NOMO-1 (cell line): ENCODE data around the gene AP2B1.
"Not testable (repeated sequence)": the region's sequence is repeated elsewhere in the genome, so short reads cannot be mapped to it uniquely, and the experiment has no call there.

Experiments used
- DNase-seq, 2 experiments: peaks; one replicate each; lab custom pipeline; 2025; ENCODE audit not compliant: unreplicated experiment in 2 of 2; lab: John Stamatoyannopoulos, UW

The AP2B1 gene

GRCh38 chr17:35693662-35694061 is 106.5 kb downstream of the AP2B1 start:
- DNase-seq, result no peak

GRCh38 chr17:35694906-35695305 is 107.8 kb downstream of the AP2B1 start:
- DNase-seq, result no peak

- DNase-seq, result no peak
Observed at GRCh38 chr17:35695613-35696012, 108.5 kb downstream of the AP2B1 start.

- DNase-seq, result no peak
Observed at GRCh38 chr17:35698800-35699199, 111.7 kb downstream of the AP2B1 start.

- no peak for DNase-seq
Observed at GRCh38 chr17:35700150-35700549, 113.0 kb downstream of the AP2B1 start.

GRCh38 chr17:35701491-35701890 is 114.4 kb downstream of the AP2B1 start:
- no peak for DNase-seq

- DNase-seq, result not testable (repeated sequence)
Observed at GRCh38 chr17:35703308-35703707, 116.2 kb downstream of the AP2B1 start.

GRCh38 chr17:35705230-35705629 is 118.1 kb downstream of the AP2B1 start:
- DNase-seq, result no peak

GRCh38 chr17:35705705-35706104 is 118.6 kb downstream of the AP2B1 start:
- no peak for DNase-seq

GRCh38 chr17:35708149-35708548 is 121.0 kb downstream of the AP2B1 start:
- DNase-seq, result no peak

- DNase-seq, result no peak
Observed at GRCh38 chr17:35708951-35709350, 121.8 kb downstream of the AP2B1 start.

GRCh38 chr17:35709874-35710273 is 122.8 kb downstream of the AP2B1 start:
- no peak for DNase-seq

GRCh38 chr17:35710950-35711349 is 123.8 kb downstream of the AP2B1 start:
- no peak for DNase-seq

GRCh38 chr17:35713069-35713728 is 126.1 kb downstream of the AP2B1 start:
- DNase-seq, result no peak

- DNase-seq, result no peak
Observed at GRCh38 chr17:35714988-35715387, 127.9 kb downstream of the AP2B1 start.

- no peak for DNase-seq
Observed at GRCh38 chr17:35715416-35715815, 128.3 kb downstream of the AP2B1 start.

GRCh38 chr17:35716173-35716572 is 129.1 kb downstream of the AP2B1 start:
- no peak for DNase-seq

GRCh38 chr17:35716897-35717465 is 129.9 kb downstream of the AP2B1 start:
- no peak for DNase-seq

GRCh38 chr17:35717475-35717874 is 130.4 kb downstream of the AP2B1 start:
- no peak for DNase-seq

- no peak for DNase-seq
Observed at GRCh38 chr17:35723735-35724134, 136.6 kb downstream of the AP2B1 start.

GRCh38 chr17:35725058-35725457 is 137.9 kb downstream of the AP2B1 start:
- DNase-seq, result no peak

GRCh38 chr17:35725802-35726126 is 138.6 kb downstream of the AP2B1 start:
- no peak for DNase-seq
